GM21526 (cell line): ENCODE measurements around the gene CREB1.

ENCODE experiments used
- ATAC-seq: cut with Tn5 transposase; IDR thresholded peaks from one replicate; pipeline ENCODE4 v1.9.1; 2021; ENCODE audit warnings: moderate library complexity; ENCODE audit not compliant: unreplicated experiment, low FRiP score

Gene CREB1

DNA sequence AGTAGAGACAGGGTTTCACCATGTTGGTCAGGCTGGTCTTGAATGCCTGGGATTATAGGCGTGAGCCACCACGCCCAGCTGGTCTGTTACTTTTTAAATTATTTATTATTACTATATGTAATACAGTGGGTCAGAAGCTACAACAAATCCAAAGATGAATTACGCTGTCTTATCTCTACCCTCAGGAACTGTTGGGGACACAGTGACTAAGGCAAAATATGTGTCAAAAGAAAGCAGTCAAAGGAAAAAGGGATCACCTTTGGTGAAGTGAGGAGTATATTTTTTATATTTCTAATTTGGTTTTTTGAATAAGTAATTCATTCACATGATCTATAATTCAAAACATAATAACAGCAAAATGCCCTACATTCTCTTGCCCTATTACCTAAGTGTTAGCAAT lies 4.7 kb downstream of the CREB1 start:
- ATAC-seq: no peak

DNA sequence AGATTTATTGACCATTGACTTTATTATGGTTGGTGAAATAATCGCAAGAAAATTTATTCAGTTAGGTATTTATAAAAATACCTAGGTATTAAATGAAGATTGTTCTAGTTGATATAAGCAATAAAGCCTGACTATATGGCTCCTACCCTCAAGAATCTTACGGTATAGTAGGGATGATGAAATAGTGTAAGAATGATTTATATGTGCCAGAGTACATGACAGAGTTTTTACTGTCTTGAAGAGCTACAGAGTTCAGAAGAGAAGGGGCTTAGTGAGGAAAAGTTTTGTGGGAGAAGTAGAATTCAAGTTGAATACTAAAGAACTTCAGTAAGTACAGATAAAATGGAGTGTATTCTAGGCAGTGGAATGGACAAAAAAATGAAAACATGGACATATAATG lies 9.7 kb downstream of the CREB1 start:
- no peak for ATAC-seq

DNA sequence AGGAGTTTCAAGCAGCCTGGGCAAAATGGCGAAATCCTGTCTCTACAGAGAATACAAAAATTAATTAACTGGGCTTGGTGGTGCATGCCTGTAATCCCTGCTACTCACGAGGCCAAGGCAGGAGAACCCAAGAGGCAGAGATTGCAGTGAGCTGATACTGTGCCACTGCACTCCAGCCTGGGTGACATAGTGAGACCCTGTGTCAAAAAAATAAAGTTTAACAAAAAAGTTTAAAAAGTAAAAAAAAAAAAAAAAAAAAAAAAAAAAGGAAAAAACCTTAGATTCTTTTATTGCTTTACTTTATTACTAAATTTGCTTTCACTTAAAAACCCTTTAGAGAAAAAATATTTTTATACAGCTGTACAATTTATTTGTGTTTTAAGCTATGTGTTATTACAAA lies 10.7 kb downstream of the CREB1 start:
- no peak for ATAC-seq

DNA sequence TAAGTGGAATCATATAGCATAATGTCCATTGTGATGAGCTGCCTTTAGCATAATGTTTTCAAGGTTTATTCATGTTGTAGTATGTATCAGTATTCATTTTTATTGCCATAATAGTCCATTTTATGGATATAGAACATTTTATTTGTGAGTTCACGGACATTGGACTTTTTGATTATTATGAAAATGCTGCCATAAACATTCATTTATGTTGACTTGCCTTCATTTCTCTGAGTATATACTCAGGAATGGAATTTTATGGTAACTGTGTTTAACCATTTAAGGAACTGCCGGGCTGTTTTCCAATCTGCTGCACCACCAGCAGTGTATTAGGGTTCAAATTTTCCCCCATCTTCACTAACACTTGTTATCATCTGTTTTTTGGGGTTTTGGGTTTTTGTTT lies 12.2 kb downstream of the CREB1 start:
- ATAC-seq: no peak

DNA sequence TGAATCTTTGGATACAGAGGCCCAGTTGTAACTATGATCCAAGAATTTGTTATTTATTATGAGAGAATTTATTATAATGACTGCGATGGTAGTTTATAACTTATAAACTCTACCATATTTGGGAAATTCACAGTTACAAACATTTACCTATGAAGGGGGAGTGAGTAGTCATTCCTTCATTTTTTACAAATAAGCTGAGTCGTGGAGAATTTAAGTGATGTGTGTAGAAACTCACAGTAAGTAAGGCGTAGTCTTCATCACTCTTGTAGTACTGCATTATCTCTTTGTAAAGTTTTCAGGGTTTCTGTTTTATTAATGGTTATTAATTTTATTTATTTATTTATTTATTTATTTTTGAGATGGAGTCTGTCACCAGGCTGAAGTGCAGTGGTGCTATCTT lies 13.5 kb downstream of the CREB1 start:
- no peak for ATAC-seq

DNA sequence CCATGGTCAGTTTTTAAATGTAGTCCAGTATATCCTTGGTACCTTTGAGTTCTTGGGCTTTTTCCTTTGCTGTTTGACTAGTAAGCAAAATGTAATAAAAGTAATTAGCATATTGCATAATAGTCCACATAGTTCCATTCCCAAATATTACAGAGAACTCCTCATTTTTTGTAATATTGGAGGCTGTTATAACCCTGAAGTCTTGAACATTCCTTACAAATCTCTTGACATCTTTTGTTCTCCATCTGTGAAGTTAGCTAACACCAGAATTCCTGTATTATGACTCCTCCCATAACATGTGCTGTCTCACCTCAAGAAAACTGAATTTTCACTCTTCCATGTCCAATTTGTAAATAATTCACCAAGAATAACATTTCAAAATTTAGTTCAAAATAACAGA lies 17.1 kb downstream of the CREB1 start:
- ATAC-seq: no peak

DNA sequence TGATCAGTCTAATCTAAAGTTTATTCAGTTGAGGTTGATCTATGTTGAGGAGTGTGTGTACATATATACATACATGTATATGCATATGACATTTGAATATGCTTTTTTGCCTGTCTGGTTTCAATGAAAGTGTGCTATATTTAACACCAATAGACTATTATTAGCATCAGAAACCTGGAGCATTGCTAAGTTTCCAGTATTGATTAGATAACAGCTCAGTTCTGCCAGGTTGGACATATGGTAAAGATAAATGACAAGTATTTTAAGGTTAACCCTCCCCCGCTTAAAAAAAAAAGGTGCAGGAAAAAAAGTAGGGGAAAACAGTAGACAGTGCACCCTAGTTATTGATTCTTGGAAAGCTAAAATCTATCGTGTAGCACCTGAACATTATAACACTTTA lies 19.4 kb downstream of the CREB1 start:
- ATAC-seq: no peak

DNA sequence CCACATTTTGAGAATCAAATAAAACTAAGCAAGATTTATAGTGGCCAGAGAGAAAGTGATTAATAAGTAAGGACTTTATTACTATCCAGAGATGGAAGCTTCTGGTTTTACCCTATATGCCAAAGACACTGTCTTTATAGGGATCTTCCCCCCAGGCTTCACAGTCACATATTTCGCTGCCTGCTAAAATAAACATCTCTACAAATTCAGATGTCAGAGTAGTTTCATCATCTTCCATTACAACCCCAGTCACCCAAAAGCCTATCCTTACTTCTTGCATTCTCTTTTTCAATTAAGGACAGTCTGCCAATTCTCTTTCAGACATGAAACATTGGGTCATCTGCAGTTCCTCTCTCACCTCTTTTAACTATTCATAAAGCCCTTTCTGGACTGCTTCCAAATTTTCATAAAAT lies 28.3 kb downstream of the CREB1 start:
- ATAC-seq: no peak

DNA sequence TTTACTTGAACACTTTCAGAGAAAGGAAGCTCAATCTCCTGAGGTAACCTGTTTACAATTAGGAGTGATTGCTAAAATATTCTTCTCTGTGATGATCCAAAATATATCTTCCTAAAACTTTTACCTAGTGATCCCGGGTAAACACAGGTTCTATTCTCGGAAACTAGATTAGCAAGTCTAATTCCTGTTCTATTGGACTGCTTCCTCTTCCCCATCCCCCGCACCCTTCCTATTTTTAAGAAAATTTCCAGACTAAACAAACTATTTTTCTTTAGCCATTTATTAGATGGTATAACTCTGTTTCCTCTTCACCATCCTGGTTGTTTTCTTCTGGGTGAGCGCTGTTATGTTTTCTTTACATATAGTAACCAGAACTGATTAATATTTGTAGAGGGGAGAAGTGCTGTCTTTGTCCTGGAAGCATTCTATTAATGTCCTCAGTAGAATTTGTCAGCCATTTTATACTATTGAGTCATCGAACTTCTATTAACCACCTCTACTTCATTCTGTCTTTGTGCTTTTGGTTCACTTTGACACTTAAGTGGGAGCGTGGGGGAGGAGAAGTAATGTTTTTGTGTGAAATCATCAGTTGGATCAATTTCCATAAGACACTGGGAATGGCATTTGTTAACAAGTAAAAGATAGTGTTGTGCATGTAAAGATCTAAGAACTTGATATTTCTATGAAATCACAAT lies 31.8 kb downstream of the CREB1 start:
- no peak for ATAC-seq

DNA sequence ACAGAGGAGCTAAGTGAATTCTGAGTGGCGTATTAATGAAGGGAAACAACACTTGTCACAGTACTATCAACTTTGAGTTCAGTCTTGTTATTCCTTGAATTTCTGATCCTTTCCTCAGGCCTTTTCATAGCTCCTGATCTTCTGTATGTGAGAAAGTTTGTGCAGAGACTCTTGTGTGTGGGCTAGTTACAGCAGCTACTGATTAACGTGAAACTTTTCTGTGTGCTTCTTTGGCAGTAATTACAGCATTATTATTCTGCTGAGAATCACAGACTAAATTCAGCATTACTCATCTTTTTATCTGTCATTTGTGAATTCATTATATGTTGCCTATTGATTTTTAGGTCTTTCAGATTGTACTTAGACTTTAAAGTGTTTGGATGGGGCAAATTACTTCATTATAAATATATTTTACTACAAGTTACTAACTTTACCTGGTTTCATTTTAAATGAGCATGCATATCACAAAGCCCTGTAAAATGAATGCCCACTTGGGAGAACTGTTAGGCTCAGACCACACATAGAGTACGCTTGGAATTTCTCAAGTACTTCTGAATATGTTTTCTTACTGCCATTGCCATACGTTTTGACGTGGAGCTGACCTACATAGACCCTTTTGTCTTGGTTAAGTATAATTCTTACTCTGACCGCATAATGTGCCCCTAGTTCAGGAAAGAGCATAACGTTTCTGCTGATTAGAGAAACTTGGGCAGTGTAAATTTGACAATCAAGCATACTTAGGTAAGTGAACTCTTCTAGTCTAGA lies 36.2 kb downstream of the CREB1 start:
- no peak for ATAC-seq

DNA sequence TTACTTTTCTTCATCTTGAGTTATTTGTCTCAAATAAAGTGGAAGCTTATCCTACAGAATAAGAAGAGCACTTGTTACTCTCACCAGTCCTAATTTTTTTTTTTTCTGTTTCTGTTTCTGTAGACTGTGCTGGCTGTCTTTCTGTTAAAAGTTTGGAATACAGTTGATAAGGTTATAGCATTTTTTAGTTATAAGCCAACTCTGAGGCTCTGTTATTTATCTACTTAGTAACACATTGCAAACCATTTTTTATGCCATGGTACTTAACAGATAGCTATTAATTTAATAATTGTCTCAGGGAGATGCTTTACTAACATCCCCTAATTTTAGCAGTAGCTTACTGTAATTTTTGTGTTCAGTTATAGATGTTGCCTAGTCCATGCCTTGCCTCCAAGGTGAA lies 37.9 kb downstream of the CREB1 start:
- ATAC-seq: no peak

DNA sequence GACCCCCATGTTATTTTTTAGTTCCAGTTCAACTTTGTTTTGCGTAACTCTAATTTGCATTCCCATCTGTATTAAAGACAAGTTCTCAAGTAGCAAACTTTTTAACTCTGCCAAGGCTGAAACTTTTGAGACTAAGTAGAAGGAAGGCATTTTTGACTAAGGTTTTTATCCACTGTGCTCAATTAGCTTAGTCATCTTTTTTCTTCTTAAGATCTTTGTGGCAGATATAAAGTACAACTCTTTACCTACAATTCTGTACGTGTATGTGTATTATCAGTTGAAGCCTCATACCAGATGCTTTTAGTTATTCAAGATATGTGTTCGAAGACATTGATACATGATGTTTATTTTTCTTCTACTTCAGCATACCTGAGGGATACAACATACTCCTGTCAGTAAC lies 41.6 kb downstream of the CREB1 start:
- ATAC-seq: no peak

DNA sequence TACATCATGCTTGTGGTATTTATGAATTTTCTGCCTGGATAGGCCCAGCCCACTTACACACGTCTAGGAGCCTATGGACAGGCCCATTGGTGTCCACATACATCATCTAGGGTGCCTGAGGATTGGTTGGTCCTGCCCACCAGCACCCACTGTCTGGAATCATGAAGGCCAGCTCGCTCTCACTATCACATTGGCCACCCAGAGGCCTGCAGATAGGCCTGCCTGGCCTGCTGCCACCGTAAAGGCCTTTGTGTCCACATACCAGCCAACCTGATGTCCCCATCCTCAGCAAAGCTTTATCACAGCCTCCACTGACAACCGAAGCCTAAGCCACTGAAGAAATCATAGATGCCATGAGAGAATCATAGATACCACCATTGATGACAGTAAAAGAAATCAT lies 55.2 kb downstream of the CREB1 start:
- ATAC-seq: no peak

DNA sequence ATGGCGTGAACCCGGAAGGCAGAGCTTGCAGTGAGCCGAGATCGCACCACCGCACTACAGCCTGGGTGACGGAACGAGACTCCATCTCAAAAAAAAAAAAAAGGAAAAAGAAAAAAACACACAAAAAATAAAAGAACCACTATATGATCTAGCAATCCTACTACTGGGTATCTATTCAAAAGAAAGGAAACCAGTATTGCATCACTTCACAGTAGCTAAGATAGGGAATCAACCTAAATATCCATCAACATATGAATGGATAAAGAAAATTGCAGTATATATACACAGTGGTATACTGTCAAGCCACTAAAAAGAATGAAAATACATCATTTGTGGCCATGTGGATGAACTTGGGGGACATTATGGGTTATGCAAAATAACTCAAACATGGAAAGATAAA lies 57.5 kb downstream of the CREB1 start:
- ATAC-seq: no peak

DNA sequence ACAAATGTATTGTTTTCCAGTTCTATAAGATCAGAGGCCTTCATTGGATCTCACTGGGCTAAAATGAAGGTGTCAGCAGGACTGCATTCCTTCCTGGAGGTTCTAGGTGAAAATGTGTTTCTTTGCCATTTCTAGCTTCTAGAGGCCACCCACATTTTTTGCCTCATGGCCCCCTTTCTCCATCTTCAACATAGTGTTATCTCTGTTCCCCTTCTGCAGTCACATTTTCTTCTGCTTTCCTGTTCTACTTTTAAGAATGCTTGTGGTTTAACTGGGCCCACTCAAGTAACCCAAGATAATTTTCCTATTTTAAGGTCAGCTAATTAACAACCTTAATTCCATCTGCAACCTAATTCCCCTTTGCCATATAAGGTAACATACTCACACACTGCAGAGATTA lies 59.4 kb downstream of the CREB1 start:
- ATAC-seq: no peak

DNA sequence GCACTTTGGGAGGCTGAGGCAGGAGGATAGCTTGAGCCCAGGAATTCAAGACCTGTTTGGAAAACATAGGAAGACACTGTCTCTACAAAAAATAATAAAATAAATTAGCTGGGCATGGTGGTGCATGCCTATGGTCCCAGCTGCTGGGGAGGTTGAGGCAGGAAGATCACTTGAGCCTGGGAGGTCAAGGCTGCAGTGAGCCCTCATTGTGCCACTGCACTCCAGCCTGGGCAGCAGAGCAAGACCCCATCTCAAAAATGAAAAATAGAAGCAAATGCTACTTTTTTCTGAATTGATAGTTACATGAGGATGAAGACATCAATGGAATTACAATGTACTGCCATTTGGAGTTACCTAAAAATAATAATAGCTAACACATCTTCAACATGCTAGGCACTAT lies 63.5 kb downstream of the CREB1 start:
- ATAC-seq: no peak

DNA sequence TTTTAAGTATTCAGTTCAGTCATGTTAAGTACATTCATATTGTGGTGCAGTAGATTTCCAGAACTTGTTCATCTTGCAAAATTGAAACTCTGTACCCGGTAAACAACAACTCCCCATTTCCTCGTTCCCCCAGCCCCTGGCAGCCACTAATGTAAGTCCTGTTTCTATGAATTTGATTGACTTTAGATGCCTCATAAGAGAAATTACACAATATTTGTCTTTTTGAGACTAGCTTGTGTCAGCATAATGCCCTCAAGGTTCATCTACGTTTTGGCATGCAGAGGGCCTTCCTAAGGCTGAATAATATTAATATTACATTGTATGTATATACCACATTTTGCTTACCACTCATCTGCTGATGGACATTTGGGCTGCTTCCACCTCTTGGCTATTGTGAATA lies 64.5 kb downstream of the CREB1 start:
- ATAC-seq: no peak

DNA sequence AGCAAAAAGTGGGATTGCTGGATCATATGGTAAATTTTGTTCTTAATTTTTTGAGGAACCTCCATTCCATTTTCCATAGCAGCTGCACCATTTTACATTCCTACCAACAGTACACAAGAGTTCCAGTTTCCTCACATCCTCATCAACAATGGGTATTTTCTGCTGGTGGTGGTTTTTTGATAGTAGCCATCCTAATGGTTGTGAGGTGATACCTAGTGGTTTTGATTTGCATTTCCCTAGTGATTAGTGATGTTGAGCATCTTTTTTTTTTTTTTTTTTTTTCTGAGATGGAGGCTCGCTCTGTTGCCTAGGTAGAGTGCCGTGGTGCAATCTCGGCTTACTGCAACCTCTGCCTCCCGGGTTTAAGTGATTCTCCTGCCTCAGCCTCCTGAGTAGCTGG lies 65.0 kb downstream of the CREB1 start:
- ATAC-seq: no peak

DNA sequence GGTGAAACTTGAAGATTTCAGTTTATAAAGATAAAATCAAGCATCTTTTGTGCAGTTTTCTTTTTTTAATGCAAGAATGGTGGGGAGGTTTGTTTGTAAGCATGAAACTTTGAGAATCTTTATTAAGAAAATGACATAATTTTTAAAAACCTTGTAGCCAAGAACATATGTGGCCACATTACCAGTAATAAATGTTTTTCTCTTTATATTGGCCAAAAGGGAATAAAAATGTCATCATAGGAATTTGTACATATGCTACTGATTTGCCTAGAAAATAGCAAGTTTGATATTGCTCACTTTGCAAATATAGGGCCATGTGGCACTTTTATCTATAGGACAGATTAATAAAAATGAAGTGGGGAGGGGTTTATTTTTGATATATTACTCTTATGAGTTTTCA lies 69.9 kb downstream of the CREB1 start:
- ATAC-seq: no peak

DNA sequence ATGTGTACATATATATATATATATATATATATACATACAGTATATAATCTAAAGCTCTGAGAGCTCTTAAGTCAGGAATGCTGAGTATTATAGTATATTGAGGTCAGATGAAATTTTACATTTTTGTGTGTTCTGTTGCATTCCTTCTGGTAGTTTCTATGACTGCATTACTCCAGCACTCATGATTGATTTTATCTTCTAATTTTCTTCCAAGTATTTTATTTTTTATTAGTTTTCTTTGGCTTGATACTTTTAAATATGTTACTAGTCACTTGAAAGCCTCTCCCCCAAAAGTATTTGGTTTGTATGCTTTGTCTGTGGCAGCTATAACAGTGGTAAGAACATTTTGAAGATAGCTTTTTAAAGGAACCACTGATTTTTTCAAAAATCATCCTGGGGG lies 70.5 kb downstream of the CREB1 start:
- no peak for ATAC-seq

DNA sequence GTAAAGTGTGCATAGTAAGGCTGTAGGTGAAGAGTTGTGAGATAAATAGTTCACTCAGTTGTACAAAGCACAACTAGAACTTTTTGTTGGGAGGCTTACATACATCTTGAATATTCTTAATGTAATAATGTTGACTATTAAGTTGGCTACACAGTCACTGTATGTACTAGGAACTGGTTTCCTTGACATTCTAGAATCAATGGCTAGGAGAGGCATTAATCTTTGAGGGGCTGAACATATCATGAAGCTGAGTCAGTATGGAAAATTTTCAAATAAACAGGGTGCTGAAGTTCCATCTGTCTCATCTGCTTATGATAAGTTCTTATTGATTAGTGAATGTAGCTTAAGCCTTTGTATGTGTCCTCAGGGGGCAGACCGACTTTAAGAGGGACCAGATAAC lies 72.0 kb downstream of the CREB1 start:
- no peak for ATAC-seq

DNA sequence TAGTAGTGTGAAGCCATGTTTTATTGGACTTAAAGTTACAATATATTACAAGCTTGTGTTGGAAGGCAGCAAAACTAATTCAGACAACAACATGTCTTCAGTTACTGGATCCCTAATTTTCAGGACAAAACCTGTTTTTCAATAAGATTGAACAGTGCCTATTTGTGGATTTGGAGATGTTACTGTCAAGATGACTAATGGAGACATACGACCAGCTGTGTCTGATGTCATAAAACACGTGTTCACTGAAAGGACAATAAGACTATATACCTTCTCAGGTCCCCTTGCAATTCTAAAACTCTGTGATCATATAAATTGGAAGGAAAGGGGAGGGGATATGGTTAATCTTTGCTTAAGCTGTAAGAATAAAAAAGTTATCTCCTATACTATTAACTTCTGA lies 73.7 kb downstream of the CREB1 start:
- no peak for ATAC-seq
